Activated naive CD4-positive, alpha-beta T cell treated with anti-CD3 and anti-CD28 coated beads for 36 hours (primary cell): ENCODE results near the gene DMPK. TPM values are rescaled to one million over a fixed set of nuclear protein-coding genes. Genes with fewer than 3 reads are reported as not detected.

Experiments
- CTCF ChIA-PET: fragments of 350-600 bp; sonication (Branson Sonifier 250); formaldehyde crosslinking; loops from one replicate; lab custom pipeline; 2021; ENCODE audit warnings: antibody characterized with exemption; lab: Charles Lee
- DNase-seq: peaks from one replicate; pipeline ENCODE4 v3.0.0-alpha.2; 2020
- H3K27ac Mint-ChIP-seq: one replicate; pipeline ENCODE4 v1.8.0; 2021; ENCODE audit warnings: mild to moderate bottlenecking, mixed read lengths
- H3K27me3 Mint-ChIP-seq: one replicate; pipeline ENCODE4 v1.8.0; 2021; ENCODE audit warnings: low read depth, mixed read lengths
- H3K36me3 Mint-ChIP-seq: one replicate; pipeline ENCODE4 v1.8.0; 2021; ENCODE audit warnings: low read depth, mixed read lengths
- H3K4me1 Mint-ChIP-seq: one replicate; pipeline ENCODE4 v1.8.0; 2021; ENCODE audit warnings: low read depth, mixed read lengths
- H3K4me3 Mint-ChIP-seq: one replicate; pipeline ENCODE4 v1.8.0; 2021; ENCODE audit warnings: mild to moderate bottlenecking, moderate library complexity, mixed read lengths
- H3K9me3 Mint-ChIP-seq: one replicate; pipeline ENCODE4 v1.8.0; 2021; ENCODE audit warnings: mixed read lengths
- intact Hi-C: fragments of 100-400 bp; cut with micrococcal nuclease; formaldehyde crosslinking; loops from one replicate; pipeline ENCODE4 v1.15.1; 2023
- total RNA-seq, 2 experiments: library from RNA; stranded (reverse); gene quantifications; one replicate each; pipeline ENCODE4 v1.2.3, GENCODE V29; 2021

The DMPK gene
- total RNA-seq, 2 experiments from 2014 or later: 6.1 TPM

DNA sequence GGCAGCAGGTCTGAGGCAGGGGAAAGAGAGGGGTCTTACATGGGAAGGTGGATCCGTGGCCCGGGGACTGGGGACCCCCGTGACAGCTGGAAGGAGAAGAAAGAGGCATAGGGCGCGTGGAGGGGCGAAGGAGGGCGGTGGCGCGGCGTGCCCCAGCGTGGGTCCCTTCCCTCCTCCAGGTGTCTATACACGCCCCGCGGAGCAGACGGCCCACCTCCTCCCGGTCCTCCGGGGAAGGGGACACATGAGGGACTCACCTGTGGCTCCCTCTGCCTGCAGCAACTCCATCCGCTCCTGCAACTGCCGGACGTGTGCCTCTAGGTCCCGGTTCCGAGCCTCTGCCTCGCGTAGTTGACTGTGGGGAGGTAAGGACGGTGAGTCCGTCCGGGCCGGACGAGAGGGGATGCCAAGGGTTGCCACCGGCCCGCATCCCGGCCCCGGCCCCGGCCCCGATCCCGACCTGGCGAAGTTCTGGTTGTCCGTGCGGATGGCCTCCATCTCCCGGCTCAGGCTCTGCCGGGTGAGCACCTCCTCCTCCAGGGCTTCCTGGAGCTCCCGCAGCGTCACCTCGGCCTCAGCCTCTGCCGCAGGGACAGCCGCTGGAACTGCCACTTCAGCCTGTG lies 10.9 kb downstream of the DMPK start:
- no peaks in the 10 kb centered on the region for H3K36me3 Mint-ChIP-seq
- H3K4me1 Mint-ChIP-seq: peaks cover 10% of the 10 kb centered on the region
- H3K9me3 Mint-ChIP-seq: no peaks in the 10 kb centered on the region
- H3K27me3 Mint-ChIP-seq: peaks cover 11% of the 10 kb centered on the region
- DNase-seq: no peak
- H3K4me3 Mint-ChIP-seq: peak overlapping the region; percentile 81
- no peak overlapping the region for H3K27ac Mint-ChIP-seq
- intact Hi-C loops: no loop called here
- CTCF ChIA-PET: interaction anchor here (0.5 to 6.1 kb wide), 6 partner anchors 8 to 1635 kb away, joined by 3 to 127 read pairs (median 7); no protein-coding TSS in a partner anchor

DNA sequence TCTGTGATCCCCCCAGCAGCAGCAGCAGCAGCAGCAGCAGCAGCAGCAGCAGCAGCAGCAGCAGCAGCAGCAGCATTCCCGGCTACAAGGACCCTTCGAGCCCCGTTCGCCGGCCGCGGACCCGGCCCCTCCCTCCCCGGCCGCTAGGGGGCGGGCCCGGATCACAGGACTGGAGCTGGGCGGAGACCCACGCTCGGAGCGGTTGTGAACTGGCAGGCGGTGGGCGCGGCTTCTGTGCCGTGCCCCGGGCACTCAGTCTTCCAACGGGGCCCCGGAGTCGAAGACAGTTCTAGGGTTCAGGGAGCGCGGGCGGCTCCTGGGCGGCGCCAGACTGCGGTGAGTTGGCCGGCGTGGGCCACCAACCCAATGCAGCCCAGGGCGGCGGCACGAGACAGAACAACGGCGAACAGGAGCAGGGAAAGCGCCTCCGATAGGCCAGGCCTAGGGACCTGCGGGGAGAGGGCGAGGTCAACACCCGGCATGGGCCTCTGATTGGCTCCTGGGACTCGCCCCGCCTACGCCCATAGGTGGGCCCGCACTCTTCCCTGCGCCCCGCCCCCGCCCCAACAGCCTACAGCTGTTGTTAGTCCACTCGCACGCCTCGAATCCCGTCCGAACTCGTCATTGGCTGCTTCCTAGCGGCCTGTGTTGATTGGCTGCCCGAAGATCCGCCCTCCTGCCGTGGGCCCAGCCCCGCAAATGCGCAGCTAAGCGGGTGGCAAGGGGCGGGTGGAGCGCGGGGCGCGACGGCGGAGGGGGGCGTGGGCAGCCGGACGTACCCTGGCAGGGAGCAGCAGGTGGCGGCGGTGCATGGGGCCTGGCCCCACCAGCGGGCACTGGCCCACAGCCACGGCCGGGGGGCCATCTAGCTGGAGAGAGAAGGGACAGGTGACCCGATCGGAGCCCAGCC lies 11.8 kb downstream of the DMPK start:
- H3K9me3 Mint-ChIP-seq: no peaks in the 10 kb centered on the region
- peak overlapping the region; percentile 81 for H3K4me3 Mint-ChIP-seq
- CTCF ChIA-PET: interaction anchor here (0.5 to 6.1 kb wide), 13 partner anchors 9 to 1634 kb away, joined by 3 to 127 read pairs (median 5); partner anchors contain the start of genes DMPK, DMWD and MYPOP
- peak; percentile 89 for DNase-seq
- intact Hi-C loops: loop anchor here (1.0 kb wide), 6 partner anchors 9 to 225 kb away; partner anchors contain the start of genes CCDC61, MYPOP and SYMPK
- H3K36me3 Mint-ChIP-seq: no peaks in the 10 kb centered on the region
- H3K4me1 Mint-ChIP-seq: peaks cover 10% of the 10 kb centered on the region
- H3K27ac Mint-ChIP-seq: no peak overlapping the region
- H3K27me3 Mint-ChIP-seq: peaks cover 16% of the 10 kb centered on the region

DNA sequence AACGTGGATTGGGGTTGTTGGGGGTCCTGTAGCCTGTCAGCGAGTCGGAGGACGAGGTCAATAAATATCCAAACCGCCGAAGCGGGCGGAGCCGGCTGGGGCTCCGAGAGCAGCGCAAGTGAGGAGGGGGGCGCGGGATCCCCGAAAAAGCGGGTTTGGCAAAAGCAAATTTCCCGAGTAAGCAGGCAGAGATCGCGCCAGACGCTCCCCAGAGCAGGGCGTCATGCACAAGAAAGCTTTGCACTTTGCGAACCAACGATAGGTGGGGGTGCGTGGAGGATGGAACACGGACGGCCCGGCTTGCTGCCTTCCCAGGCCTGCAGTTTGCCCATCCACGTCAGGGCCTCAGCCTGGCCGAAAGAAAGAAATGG lies 12.5 kb downstream of the DMPK start:
- no peaks in the 10 kb centered on the region for H3K36me3 Mint-ChIP-seq
- peaks cover 10% of the 10 kb centered on the region for H3K4me1 Mint-ChIP-seq
- no peaks in the 10 kb centered on the region for H3K9me3 Mint-ChIP-seq
- H3K27ac Mint-ChIP-seq: no peak overlapping the region
- H3K27me3 Mint-ChIP-seq: peaks cover 19% of the 10 kb centered on the region
- CTCF ChIA-PET: interaction anchor here (0.6 to 6.1 kb wide), 16 partner anchors 9 to 191 kb away, joined by 3 to 127 read pairs (median 6); partner anchors contain the start of genes DMWD, MYPOP and SYMPK
- no peak for DNase-seq
- intact Hi-C loops: loop anchor here (1.0 kb wide), 12 partner anchors 9 to 246 kb away; partner anchors contain the start of genes CCDC61, DMWD, FBXO46 and IRF2BP1
- peak overlapping the region; percentile 81 for H3K4me3 Mint-ChIP-seq

DNA sequence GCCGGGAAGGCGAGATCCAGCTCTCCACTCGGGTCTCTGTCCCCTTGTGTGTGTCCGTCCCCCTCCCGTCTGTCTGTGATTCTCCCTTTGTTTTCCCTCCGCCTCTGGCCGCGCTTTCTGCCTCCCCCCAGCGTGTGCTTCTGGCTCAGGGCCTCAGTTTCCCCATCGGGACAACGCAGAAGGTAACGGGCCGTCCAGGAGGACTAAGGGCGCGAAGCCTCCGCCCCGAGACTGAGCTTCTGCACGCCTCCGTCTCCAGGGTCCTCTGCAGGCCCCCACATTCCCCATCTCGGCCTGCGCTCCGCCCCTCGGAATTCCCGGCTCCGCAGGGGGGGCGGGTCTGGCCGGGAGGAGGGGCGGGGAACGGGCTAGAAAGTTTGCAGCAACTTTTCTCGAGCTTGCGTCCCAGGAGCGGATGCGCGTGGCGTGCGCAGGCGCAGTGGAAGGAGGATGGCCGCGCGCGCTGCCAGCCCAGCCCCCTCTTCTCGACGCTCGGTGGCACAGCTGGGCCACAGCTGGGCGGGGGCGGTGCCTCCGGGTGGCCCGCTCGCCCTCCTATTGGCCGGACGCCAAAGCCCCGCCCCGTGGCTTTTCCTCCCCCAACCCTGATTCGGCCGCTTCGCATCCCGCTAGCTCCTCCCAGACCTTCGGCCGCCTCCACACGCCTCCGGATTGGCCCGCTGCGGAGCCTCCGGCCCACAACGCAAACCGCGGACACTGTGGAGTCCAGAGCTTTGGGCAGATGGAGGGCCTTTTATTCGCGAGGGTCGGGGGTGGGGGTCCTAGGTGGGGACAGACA lies 13.1 kb downstream of the DMPK start, which contains the start of gene SIX5:
Gene SIX5, minus strand, starts transcription at position 269 of the 799 bp plus-strand sequence. CDS start 408 bp downstream, outside the sequence.
- Mint-ChIP-seq H3K9me3 (no peaks in the 10 kb centered on the region), H3K36me3 (no peaks in the 10 kb centered on the region), H3K4me3 (peak within 1 kb of the TSS; percentile 81), H3K27ac (no peak within 1 kb of the TSS), H3K27me3 (peaks cover 23% of the 10 kb centered on the region), H3K4me1 (peaks cover 10% of the 10 kb centered on the region)
- peak; percentile 97 for DNase-seq
- CTCF ChIA-PET: interaction anchor here (0.6 to 6.1 kb wide), 22 partner anchors 10 to 962 kb away, joined by 3 to 127 read pairs (median 5); partner anchors contain the start of genes DMWD, MYPOP and SYMPK
- intact Hi-C loops: loop anchor here (1.0 kb wide), 6 partner anchors 23 to 247 kb away; partner anchors contain the start of genes DMWD, FBXO46, IRF2BP1 and QPCTL

DNA sequence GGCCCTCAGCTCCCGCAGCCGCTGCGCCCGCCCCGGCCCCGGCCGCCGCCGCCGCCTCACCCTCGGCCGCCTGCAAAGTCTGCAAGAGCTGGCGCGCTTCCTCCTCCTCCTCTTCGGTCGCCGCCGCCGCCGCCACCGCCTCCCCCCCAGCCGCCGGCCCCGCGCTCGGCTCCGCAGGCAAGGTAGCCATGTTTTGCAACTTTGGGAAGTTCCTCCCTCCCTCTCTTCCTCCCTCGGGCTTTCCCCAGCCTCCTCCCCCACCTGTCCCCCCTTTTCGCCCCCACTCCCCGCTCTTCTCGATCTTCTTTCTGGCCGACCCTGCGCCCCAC lies 13.7 kb downstream of the DMPK start:
- Mint-ChIP-seq H3K4me3 (peak overlapping the region; percentile 81), H3K27me3 (peaks cover 23% of the 10 kb centered on the region), H3K27ac (no peak overlapping the region), H3K4me1 (peaks cover 10% of the 10 kb centered on the region), H3K36me3 (no peaks in the 10 kb centered on the region), H3K9me3 (no peaks in the 10 kb centered on the region)
- intact Hi-C loops: no loop called here
- DNase-seq: peak; percentile 53
- CTCF ChIA-PET: interaction anchor here (0.6 to 6.1 kb wide), 9 partner anchors 11 to 963 kb away, joined by 3 to 127 read pairs (median 5); partner anchors contain the start of gene SYMPK

DNA sequence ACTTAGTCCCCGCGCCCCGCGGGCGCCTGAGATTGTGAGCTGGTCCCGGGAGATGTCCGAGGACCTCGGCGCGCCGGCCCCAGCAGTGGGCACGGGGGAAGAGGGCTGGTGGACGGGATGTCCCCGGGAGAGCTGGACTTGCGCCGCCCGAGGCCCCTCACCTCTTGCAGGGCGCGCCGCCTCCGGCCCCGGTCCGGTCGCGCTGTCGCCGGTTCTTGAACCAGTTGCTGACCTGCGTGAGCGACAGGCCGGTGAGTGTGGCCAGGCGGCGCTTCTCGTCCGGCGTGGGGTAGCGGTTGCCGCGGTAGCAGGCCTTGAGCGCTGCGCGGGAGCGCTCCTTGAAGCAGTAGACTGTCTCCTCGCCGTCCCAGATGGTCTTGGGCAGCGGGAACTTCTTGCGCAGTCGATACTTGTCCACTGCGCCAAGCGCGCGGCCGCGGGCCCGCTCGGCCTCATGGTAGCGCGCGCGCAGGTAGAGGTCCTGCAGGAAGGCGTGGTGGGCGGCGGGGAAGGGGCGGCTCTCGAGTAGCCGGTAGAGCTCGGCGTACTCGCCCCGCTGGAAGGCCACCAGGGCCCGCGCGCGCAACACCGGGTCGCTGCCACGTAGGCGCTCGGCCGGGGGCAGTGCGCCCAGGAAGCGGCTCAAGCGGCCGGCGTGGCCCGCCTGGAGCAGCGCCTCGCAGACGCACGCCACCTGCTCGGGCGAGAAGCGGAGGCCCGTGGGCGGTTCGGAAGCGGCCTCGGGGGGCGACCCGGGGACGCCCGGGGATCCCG lies 14.2 kb downstream of the DMPK start:
- H3K27me3 Mint-ChIP-seq: peaks cover 23% of the 10 kb centered on the region
- H3K27ac Mint-ChIP-seq: no peak overlapping the region
- peak overlapping the region; percentile 68 for H3K4me3 Mint-ChIP-seq
- no peaks in the 10 kb centered on the region for H3K9me3 Mint-ChIP-seq
- DNase-seq: no peak
- CTCF ChIA-PET: interaction anchor here (0.9 to 6.1 kb wide), 6 partner anchors 11 to 547 kb away, joined by 3 to 127 read pairs (median 5); no protein-coding TSS in a partner anchor
- H3K4me1 Mint-ChIP-seq: peaks cover 10% of the 10 kb centered on the region
- no peaks in the 10 kb centered on the region for H3K36me3 Mint-ChIP-seq
- intact Hi-C loops: no loop called here

DNA sequence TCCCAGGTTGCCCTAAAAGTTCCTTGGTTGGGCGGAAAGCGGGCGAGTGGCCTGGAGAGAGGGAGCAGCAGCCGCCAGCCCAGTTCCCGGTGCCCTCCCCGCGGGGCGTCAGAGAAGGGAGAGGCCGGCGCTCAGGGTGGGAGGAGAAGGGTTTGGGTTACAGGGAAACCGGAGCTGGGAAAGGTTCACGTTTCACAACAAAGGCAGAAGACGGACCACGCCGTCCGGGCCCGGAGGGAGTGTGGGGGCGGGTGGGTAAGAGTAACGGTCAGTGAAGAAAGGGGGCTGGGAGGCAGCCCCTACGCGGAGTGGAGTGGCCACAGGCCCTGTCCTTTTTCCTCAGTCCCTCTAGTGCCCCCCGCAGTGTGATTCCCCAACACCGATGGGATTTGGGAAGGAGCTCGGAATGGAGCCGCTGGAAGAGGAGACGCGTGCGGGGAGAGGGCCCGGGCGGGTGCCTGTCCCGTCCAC lies 14.8 kb downstream of the DMPK start:
- peaks cover 23% of the 10 kb centered on the region for H3K27me3 Mint-ChIP-seq
- DNase-seq: no peak
- H3K4me3 Mint-ChIP-seq: no peak overlapping the region
- peaks cover 10% of the 10 kb centered on the region for H3K4me1 Mint-ChIP-seq
- no peaks in the 10 kb centered on the region for H3K9me3 Mint-ChIP-seq
- CTCF ChIA-PET: interaction anchor here (0.9 to 6.1 kb wide), 2 partner anchors 32 to 546 kb away, joined by 3 to 127 read pairs; no protein-coding TSS in a partner anchor
- no peak overlapping the region for H3K27ac Mint-ChIP-seq
- H3K36me3 Mint-ChIP-seq: no peaks in the 10 kb centered on the region
- intact Hi-C loops: no loop called here

DNA sequence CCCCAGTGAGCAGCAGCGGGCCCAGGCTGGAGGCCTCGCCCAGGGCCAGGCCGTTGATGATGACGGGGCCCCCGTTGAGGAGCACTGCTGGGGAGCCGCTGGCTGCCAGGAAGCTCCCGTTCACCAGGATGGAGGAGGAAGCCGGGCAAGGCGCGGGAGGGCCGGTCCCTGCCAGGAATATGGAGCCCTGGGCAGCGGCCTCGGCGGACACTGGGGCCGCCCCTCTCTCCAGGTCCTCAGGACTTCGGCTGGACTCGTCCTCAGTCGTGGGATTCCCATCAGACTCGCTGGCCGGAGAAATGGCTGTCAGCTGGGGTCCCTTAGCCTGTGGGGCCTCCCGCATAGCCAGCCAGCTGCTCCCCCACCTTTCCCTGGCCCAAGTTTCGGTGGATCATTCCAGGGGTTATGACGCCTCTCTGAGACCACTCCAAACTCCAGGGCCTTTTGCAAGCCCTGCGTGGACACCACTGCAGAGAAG lies 15.4 kb downstream of the DMPK start:
- intact Hi-C loops: no loop called here
- DNase-seq: no peak
- Mint-ChIP-seq H3K27ac (no peak overlapping the region), H3K27me3 (peaks cover 23% of the 10 kb centered on the region), H3K36me3 (no peaks in the 10 kb centered on the region), H3K9me3 (no peaks in the 10 kb centered on the region), H3K4me3 (no peak overlapping the region), H3K4me1 (peaks cover 10% of the 10 kb centered on the region)
- CTCF ChIA-PET: no interaction called here

DNA sequence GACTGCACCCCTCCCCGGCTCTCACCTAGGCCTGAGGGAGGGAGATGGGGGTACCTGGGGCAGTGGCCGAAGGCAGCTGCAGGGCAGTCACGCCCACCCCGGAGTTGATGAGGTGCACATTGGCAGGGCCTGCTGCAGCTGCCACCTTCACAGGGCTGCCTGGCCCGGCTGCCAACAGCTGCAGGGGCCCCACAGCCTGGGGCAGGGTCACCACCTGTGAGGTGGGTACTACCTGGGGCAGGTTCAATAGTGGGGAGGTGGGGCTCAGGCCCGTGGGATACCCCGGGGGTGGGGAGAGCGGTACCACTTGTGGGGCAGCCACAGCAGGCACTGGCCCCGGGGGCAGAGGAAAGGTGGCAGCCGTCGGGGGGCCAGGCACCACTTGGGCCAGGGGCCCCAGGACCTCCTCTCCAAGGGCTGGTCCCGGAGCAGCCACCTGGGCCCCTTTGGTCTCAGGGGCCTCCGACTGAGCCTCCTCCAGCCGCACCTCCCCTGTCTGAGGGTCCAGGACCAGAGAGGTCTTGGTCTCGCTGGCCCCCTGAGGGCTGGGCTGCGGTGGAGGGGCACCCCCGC lies 15.9 kb downstream of the DMPK start:
- Mint-ChIP-seq H3K4me1 (peaks cover 10% of the 10 kb centered on the region), H3K27me3 (peaks cover 23% of the 10 kb centered on the region), H3K36me3 (no peaks in the 10 kb centered on the region), H3K4me3 (no peak overlapping the region), H3K9me3 (no peaks in the 10 kb centered on the region), H3K27ac (no peak overlapping the region)
- intact Hi-C loops: no loop called here
- CTCF ChIA-PET: no interaction called here
- no peak for DNase-seq

DNA sequence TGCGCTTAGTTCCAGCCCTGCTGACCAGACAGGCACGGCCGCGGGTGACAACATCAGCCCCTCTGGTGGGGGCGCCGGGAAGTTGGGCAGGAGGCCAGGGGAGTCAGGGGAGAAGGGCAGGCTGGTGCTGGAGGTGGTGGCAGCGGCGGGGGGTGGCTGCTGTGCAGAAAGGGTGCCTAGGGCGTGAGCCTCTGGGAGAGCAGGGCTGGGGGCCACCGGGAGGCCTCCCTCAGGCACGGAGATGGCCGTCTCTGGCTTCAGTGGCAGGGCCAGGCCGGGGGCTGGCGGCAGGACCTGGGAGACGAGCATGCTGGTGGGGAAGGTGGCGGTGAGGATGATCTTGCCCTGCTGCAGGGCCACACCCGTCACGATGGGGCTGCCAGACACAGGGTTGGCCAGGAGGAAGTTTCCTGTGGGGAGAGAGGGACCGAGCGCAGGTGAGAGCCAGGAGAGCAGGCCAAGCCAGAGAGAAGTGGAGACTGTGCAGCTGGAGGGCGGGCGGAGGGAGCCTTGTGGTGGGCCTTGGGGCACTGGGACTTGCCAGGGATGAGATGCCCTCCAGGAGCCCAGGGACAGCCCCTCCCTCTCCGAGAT lies 16.5 kb downstream of the DMPK start:
- no peaks in the 10 kb centered on the region for H3K36me3 Mint-ChIP-seq
- H3K27me3 Mint-ChIP-seq: peaks cover 20% of the 10 kb centered on the region
- H3K4me3 Mint-ChIP-seq: no peak overlapping the region
- no peak for DNase-seq
- H3K4me1 Mint-ChIP-seq: peaks cover 10% of the 10 kb centered on the region
- H3K27ac Mint-ChIP-seq: no peak overlapping the region
- H3K9me3 Mint-ChIP-seq: no peaks in the 10 kb centered on the region
- CTCF ChIA-PET: no interaction called here
- intact Hi-C loops: no loop called here
